Measurements from ENCODE around the gene SLC1A3.

The SLC1A3 gene

DNA sequence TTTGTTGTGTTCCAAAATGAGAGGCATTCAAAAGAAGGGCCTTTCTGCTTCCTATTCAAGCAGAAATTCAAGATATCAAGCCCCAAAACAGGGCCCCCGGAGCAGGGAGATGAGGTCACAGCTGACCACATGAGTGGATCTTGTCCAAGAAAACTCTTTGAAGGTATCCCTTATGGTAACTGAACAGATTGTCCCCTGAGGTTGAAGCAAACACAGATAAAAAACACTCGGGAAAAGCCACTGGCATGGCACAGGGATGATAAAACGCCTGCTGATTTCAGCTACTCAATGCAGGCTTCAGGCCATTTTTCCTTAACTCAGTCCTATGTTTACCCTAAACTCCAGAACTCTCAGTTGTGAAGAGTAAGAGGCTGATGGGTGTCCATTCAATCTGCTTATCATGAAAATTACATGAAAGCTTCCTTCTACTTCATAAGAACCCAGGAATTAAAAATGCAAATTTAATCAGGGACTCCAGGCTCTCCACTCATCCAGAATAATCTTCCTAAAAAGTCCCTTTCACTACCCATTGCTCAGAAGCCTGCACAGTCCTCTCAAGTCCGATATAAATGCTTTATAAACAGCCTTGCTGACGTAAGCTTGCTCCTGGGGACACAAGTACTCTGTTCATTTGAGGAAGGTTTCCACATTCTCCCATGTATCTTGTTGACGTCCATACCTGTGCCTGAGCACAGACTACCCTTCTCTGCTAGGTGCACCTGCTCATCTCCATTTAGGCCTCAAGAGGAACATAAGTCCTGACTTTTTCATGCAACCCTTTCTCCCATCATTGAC lies 35.9 kb upstream of the SLC1A3 start:
- H3K4me2 ChIP-seq (ENCODE audit: low read length), result no peak overlapping the region
- no peak overlapping the region for H3K9ac ChIP-seq (ENCODE audit: low read length)
- no peaks in the 10 kb centered on the region for H3K4me1 ChIP-seq (ENCODE audit: low read length)
- H3K27me3 ChIP-seq (ENCODE audit: low read depth, low read length), result no peaks in the 10 kb centered on the region
- no peaks in the 10 kb centered on the region for H3K79me2 ChIP-seq (ENCODE audit: low read length)
- H3K36me3 ChIP-seq (replicated peaks; ENCODE audit: low read depth, low read length), result no peaks in the 10 kb centered on the region
- no peaks in the 10 kb centered on the region for H4K20me1 ChIP-seq (ENCODE audit: insufficient read depth, low read length)
- H3K27ac ChIP-seq (ENCODE audit: low read length), result no peak overlapping the region
- no peaks in the 10 kb centered on the region for H3K9me3 ChIP-seq (ENCODE audit: insufficient read depth, low read length)
- no peak overlapping the region for H2AFZ ChIP-seq (ENCODE audit: low read depth, low read length)
- no peak overlapping the region for H3K4me3 ChIP-seq (ENCODE audit: low read length)
- TF ChIP-seq, protein P1, sequence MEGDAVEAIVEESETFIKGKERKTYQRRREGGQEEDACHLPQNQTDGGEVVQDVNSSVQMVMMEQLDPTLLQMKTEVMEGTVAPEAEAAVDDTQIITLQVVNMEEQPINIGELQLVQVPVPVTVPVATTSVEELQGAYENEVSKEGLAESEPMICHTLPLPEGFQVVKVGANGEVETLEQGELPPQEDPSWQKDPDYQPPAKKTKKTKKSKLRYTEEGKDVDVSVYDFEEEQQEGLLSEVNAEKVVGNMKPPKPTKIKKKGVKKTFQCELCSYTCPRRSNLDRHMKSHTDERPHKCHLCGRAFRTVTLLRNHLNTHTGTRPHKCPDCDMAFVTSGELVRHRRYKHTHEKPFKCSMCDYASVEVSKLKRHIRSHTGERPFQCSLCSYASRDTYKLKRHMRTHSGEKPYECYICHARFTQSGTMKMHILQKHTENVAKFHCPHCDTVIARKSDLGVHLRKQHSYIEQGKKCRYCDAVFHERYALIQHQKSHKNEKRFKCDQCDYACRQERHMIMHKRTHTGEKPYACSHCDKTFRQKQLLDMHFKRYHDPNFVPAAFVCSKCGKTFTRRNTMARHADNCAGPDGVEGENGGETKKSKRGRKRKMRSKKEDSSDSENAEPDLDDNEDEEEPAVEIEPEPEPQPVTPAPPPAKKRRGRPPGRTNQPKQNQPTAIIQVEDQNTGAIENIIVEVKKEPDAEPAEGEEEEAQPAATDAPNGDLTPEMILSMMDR (IDR thresholded peaks at IDR 0.05; ENCODE audit: low read depth, low read length), result no peak
- TF ChIP-seq EZH2phosphoT487 (IDR thresholded peaks at IDR 0.05; ENCODE audit: low read depth), result no peak

DNA sequence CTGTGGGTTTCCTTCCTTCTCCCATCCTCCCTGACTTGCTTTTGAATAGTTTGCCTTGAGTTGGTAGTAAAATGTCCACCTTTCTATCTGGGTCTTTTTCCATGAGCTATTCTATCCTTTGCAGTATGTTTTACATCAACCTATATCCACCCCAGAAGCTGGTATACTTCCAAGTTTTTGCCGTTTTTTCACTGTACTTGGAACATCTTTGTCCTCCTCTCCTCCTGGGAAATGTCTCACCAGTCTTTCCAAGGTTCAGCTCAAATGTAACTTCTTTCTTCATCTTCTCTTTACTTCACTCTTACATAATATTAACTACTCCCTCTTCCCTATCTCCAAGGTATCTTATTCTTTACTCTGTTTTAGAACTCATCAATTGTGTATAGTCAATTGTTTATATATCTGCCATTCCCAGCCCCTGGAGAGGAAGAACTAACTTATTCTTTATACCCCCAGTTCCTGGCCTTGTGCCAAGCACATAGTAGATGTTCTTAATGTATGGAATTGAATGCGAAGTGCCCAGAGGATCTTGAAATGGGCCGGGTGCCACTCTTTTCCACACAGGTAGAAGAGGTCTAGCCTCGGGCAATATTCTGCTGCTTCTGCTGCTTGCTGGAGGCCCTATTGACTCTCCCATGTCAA lies 34.9 kb upstream of the SLC1A3 start:
- H3K4me1 ChIP-seq (ENCODE audit: low read length), result no peaks in the 10 kb centered on the region
- TF ChIP-seq, protein P1 (IDR thresholded peaks at IDR 0.05; ENCODE audit: low read depth, low read length), result no peak
- TF ChIP-seq EZH2phosphoT487 (IDR thresholded peaks at IDR 0.05; ENCODE audit: low read depth), result no peak

DNA sequence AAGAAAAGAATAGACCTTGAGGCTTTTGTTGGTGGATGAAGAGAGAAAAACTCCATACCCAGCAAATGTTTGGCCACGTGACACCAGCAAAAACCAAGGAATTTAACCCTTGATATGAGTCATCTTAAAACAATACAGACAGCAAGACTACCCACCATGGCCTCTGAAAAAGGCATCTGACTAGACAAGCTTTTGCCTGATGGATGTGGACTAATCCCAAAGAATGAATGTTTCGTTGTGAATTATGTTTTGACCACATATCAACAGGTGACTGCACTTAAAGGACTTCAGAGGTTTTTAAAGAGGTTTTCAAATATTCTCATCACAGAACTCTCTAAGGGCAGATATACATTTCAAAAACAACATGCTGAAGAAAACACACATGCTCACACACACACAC lies 33.0 kb upstream of the SLC1A3 start:
- H3K27me3 ChIP-seq (ENCODE audit: low read depth, low read length), result no peaks in the 10 kb centered on the region
- no peaks in the 10 kb centered on the region for H3K4me1 ChIP-seq (ENCODE audit: low read length)
- H3K4me2 ChIP-seq (ENCODE audit: low read length), result no peak overlapping the region
- no peak overlapping the region for H3K4me3 ChIP-seq (ENCODE audit: low read length)
- TF ChIP-seq, protein P1 (IDR thresholded peaks at IDR 0.05; ENCODE audit: low read depth, low read length), result no peak
- H3K9me3 ChIP-seq (ENCODE audit: insufficient read depth, low read length), result no peaks in the 10 kb centered on the region
- H2AFZ ChIP-seq (ENCODE audit: low read depth, low read length), result no peak overlapping the region
- no peaks in the 10 kb centered on the region for H4K20me1 ChIP-seq (ENCODE audit: insufficient read depth, low read length)
- H3K79me2 ChIP-seq (ENCODE audit: low read length), result no peaks in the 10 kb centered on the region
- H3K27ac ChIP-seq (ENCODE audit: low read length), result no peak overlapping the region
- H3K9ac ChIP-seq (ENCODE audit: low read length), result no peak overlapping the region
- H3K36me3 ChIP-seq (replicated peaks; ENCODE audit: low read depth, low read length), result no peaks in the 10 kb centered on the region

More for the DNA sequence above, 34.9 kb upstream of the SLC1A3 start:
- Histone ChIP-seq H3K4me2 (ENCODE audit: low read length) (no peak overlapping the region), H3K9ac (ENCODE audit: low read length) (no peak overlapping the region), H3K36me3 (replicated peaks; ENCODE audit: low read depth, low read length) (no peaks in the 10 kb centered on the region), H3K27me3 (ENCODE audit: low read depth, low read length) (no peaks in the 10 kb centered on the region), H3K9me3 (ENCODE audit: insufficient read depth, low read length) (no peaks in the 10 kb centered on the region), H3K79me2 (ENCODE audit: low read length) (no peaks in the 10 kb centered on the region), H4K20me1 (ENCODE audit: insufficient read depth, low read length) (no peaks in the 10 kb centered on the region), H3K4me3 (ENCODE audit: low read length) (no peak overlapping the region), H3K27ac (ENCODE audit: low read length) (no peak overlapping the region), H2AFZ (ENCODE audit: low read depth, low read length) (no peak overlapping the region)

GRCh38 chr5:36575361-36575781 lies 31.0 kb upstream of the SLC1A3 start:
- Histone ChIP-seq H3K4me3 (ENCODE audit: low read length) (no peak overlapping the region), H3K27ac (ENCODE audit: low read length) (no peak overlapping the region), H3K4me1 (ENCODE audit: low read length) (no peaks in the 10 kb centered on the region), H3K36me3 (replicated peaks; ENCODE audit: low read depth, low read length) (no peaks in the 10 kb centered on the region), H3K9ac (ENCODE audit: low read length) (no peak overlapping the region), H3K27me3 (ENCODE audit: low read depth, low read length) (no peaks in the 10 kb centered on the region), H2AFZ (ENCODE audit: low read depth, low read length) (no peak overlapping the region), H3K9me3 (ENCODE audit: insufficient read depth, low read length) (no peaks in the 10 kb centered on the region), H4K20me1 (ENCODE audit: insufficient read depth, low read length) (no peaks in the 10 kb centered on the region), H3K79me2 (ENCODE audit: low read length) (no peaks in the 10 kb centered on the region), H3K4me2 (ENCODE audit: low read length) (no peak overlapping the region)
- TF ChIP-seq, protein P1 (IDR thresholded peaks at IDR 0.05; ENCODE audit: low read depth, low read length), result no peak
- TF ChIP-seq EZH2phosphoT487 (IDR thresholded peaks at IDR 0.05; ENCODE audit: low read depth), result no peak

Data from OCI-LY3 (cell line).